Measurements from ENCODE around the gene SSBP3. TPM values are rescaled to one million over a fixed set of nuclear protein-coding genes. Genes with fewer than 3 reads are reported as not detected.

Gene SSBP3
- total RNA-seq = 12.4 and 19.0 TPM in 2 replicates

GRCh38 chr1:54406339-54407153 lies at the start of gene SSBP3:
TSS of gene SSBP3 (minus strand) at chr1:54406394.

GRCh38 chr1:54199765-54200518 lies 206.3 kb downstream of the SSBP3 start, which contains the start of the genes CYB5RL and MRPL37:
TSS of gene CYB5RL (minus strand) at chr1:54200030. CDS start at chr1:54195616, 4,414 bp downstream.
TSS of gene MRPL37 (plus strand) at chr1:54200167. CDS start at chr1:54200244, 77 bp downstream.

Other genes with a start within 250 kb of the SSBP3 start
- gene CYB5RL, start 206.4 kb downstream of the SSBP3 start, total RNA-seq = 5.2 and 5.4 TPM in 2 replicates
- gene MRPL37, start 206.2 kb downstream of the SSBP3 start, total RNA-seq = 138 and 142 TPM in 2 replicates
- 0.34 and 0.59 TPM in 2 replicates for gene ACOT11, start 141.8 kb upstream of the SSBP3 start, total RNA-seq
- gene FAM151A, start 217.1 kb upstream of the SSBP3 start, total RNA-seq = not detected in 2 replicates
- not detected in 2 replicates for gene MROH7, start 235.4 kb upstream of the SSBP3 start, total RNA-seq

Data from bronchus fibroblast of lung (primary cell).